HG02884 (cell line): ENCODE results near the gene LRP1.

Experiments used
- ATAC-seq: cut with Tn5 transposase; IDR thresholded peaks from one replicate; pipeline ENCODE4 v1.9.1; 2021; ENCODE audit warnings: mild to moderate bottlenecking, moderate library complexity; ENCODE audit not compliant: unreplicated experiment

Gene LRP1

GRCh38 chr12:57208631-57209282, 80.5 kb downstream of the LRP1 start:
- ATAC-seq = no peak

- ATAC-seq = no peak
Measured at GRCh38 chr12:57209916-57210315, 81.6 kb downstream of the LRP1 start.

GRCh38 chr12:57210461-57210860, 82.2 kb downstream of the LRP1 start:
- ATAC-seq = no peak

- no peak for ATAC-seq
Measured at GRCh38 chr12:57210926-57211692, 82.8 kb downstream of the LRP1 start.

GRCh38 chr12:57211791-57212700, 83.8 kb downstream of the LRP1 start:
- no peak for ATAC-seq

- no peak for ATAC-seq
Measured at GRCh38 chr12:57212701-57213057, 84.4 kb downstream of the LRP1 start.

GRCh38 chr12:57213058-57213715, 84.9 kb downstream of the LRP1 start:
- ATAC-seq = no peak

- ATAC-seq = no peak
Measured at GRCh38 chr12:57213763-57214397, 85.6 kb downstream of the LRP1 start.

GRCh38 chr12:57214398-57214781, 86.1 kb downstream of the LRP1 start:
- ATAC-seq = no peak

- no peak for ATAC-seq
Measured at GRCh38 chr12:57215065-57215464, 86.8 kb downstream of the LRP1 start.

- ATAC-seq = peak; percentile 50
Measured at GRCh38 chr12:57215668-57216013, 87.4 kb downstream of the LRP1 start.

GRCh38 chr12:57216014-57216911, 88.0 kb downstream of the LRP1 start, which contains the start of gene NXPH4:
Gene NXPH4, plus strand, starts transcription at chr12:57216794. Its CDS starts 176 bp downstream, at chr12:57216970.
- no peak for ATAC-seq

- no peak for ATAC-seq
Measured at GRCh38 chr12:57216921-57217879, 88.9 kb downstream of the LRP1 start.

- ATAC-seq = no peak
Measured at GRCh38 chr12:57218030-57218853, 90.0 kb downstream of the LRP1 start.

- no peak for ATAC-seq
Measured at GRCh38 chr12:57219205-57219992, 91.1 kb downstream of the LRP1 start.

GRCh38 chr12:57219993-57220754, 91.9 kb downstream of the LRP1 start:
- ATAC-seq = no peak
